Measurements from ENCODE around the gene ALDH16A1. TPM values are rescaled to one million over a fixed set of nuclear protein-coding genes. Genes with fewer than 3 reads are reported as not detected.

The ALDH16A1 gene
- total and polyA plus RNA-seq, 2 of the 8 experiments (the other 6 are each of a cell fraction or from before 2014, with no cell fraction given): 30.5 to 34.3 TPM

DNA sequence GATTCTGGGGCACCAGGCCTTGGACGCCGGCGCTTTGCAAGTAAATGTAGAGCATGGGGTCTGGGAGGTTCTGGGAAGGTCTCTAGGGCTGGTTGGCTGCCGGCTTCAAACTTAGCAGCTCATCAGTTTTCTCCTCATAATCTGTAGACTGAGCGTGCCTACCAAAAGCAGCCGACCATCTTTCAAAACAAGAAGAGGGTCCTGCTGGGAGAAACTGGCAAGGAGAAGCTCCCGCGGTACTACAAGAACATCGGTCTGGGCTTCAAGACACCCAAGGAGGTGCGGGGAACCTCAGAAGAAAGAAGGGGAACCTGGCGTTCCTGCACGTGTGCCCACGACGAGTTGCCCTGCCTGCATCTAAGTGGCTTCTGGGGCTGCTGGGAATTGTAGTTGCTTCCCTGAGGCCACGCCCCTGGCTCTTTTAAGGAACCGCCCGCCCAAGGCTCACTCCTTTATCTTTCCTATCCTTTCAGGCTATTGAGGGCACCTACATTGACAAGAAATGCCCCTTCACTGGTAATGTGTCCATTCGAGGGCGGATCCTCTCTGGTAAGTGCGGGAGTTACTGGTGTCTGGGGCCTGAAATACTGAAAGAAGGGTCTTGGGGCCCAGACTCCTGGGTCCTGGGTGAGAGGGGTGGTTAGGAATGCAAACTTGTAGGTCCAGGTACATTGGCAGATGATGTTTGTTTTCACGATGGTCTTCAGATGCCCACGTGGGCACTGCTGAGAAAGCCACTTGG, 44.2 kb downstream of the ALDH16A1 start (continued):
- no peak for TF ChIP-seq JUND (IDR thresholded peaks at IDR 0.05; ENCODE audit: low read length)
- TF ChIP-seq HDAC2 (IDR thresholded peaks at IDR 0.05; ENCODE audit: borderline replicate concordance in 1 of 2, low read depth in 2 of 2, low read length in 2 of 2): no peak
- peak; percentile 50; the same call in 1 of the 2 replicates for TF ChIP-seq TBP (IDR thresholded peaks at IDR 0.05; ENCODE audit: low read depth, low read length)
- no peak for TF ChIP-seq RNF2 (IDR thresholded peaks at IDR 0.05; ENCODE audit: borderline replicate concordance, low read depth, low read length, missing control alignments, poor library complexity, severe bottlenecking)
- TF ChIP-seq SP4 (IDR thresholded peaks at IDR 0.05; ENCODE audit: low read length): no peak
- no peak for TF ChIP-seq SUZ12 (IDR thresholded peaks at IDR 0.05; ENCODE audit: low read length)
- no peak for TF ChIP-seq TCF12 (IDR thresholded peaks at IDR 0.05; ENCODE audit: low read depth, low read length)
- TF ChIP-seq RBBP5 (IDR thresholded peaks at IDR 0.05; ENCODE audit: borderline replicate concordance, low read depth, low read length): no peak
- no peak for TF ChIP-seq PHF8 (conservative IDR thresholded peaks at IDR 0.05; ENCODE audit: low read depth, low read length)
- no peak for TF ChIP-seq ASH2L (IDR thresholded peaks at IDR 0.05; ENCODE audit: low read length)
- TF ChIP-seq RAD21 (IDR thresholded peaks at IDR 0.05 in 1 of 2, conservative IDR thresholded peaks at IDR 0.05 in 1 of 2; ENCODE audit: low read depth in 2 of 2, low read length in 2 of 2): no peak

Measured in H1 (cell line).